H1 (cell line): ENCODE results near the gene IDI2. TPM values are rescaled to one million over a fixed set of nuclear protein-coding genes. Genes with fewer than 3 reads are reported as not detected.
A peak's percentile ranks its signal among the peaks of the same experiment; 100 is the strongest.

Source experiments
- CTCF ChIA-PET: fragments of 300-600 bp; sonication (Branson Sonifier 250); formaldehyde crosslinking; loops from one replicate; lab custom pipeline; 2021; ENCODE audit not compliant: partially characterized antibody; lab: Charles Lee
- POLR2A ChIA-PET: fragments of 300-600 bp; sonication (Branson Sonifier 250); formaldehyde crosslinking; loops from one replicate; lab custom pipeline; 2021; ENCODE audit warnings: inconsistent platforms; ENCODE audit not compliant: partially characterized antibody; lab: Charles Lee
- DNase-seq, 2 experiments: peaks; one replicate each; pipeline versions ENCODE4 v3.0.0 to v3.0.0-alpha.2; 2010 to 2022; ENCODE audit warnings: low spot score in 2 of 2, low read depth in 1 of 2, mixed read lengths in 1 of 2
- FAIRE-seq: peaks from 2 replicates; lab custom pipeline; 2011; peaks lifted over from hg19 to GRCh38; lab: Jason Lieb, UNC
- H2AFZ ChIP-seq: 2 replicates; pipeline ENCODE4 v1.8.1; 2012; ENCODE audit warnings: low read length, inconsistent platforms
- H2AK5ac ChIP-seq: 2 replicates; pipeline ENCODE4 v1.6.1; 2013; ENCODE audit warnings: low read depth, low read length
- H2BK120ac ChIP-seq: replicated peaks from 2 replicates; pipeline ENCODE3; 2013; ENCODE audit warnings: low read depth, low read length, inconsistent platforms
- H2BK12ac ChIP-seq: 2 replicates; pipeline ENCODE4 v1.6.1; 2013; ENCODE audit warnings: low read depth, low read length
- H2BK15ac ChIP-seq: 2 replicates; pipeline ENCODE4 v1.6.1; 2013; ENCODE audit warnings: low read length
- H2BK20ac ChIP-seq: 2 replicates; pipeline ENCODE4 v1.6.1; 2013; ENCODE audit warnings: low read length
- H2BK5ac ChIP-seq: 2 replicates; pipeline ENCODE4 v1.6.1; 2013; ENCODE audit warnings: low read depth, low read length
- H3K14ac ChIP-seq: 2 replicates; pipeline ENCODE4 v1.6.1; 2013; ENCODE audit warnings: inconsistent platforms; ENCODE audit not compliant: insufficient read length
- H3K18ac ChIP-seq: 2 replicates; pipeline ENCODE4 v1.6.1; 2013; ENCODE audit warnings: low read length; ENCODE audit errors: extremely low read depth
- H3K23ac ChIP-seq: 2 replicates; pipeline ENCODE4 v1.6.1; 2013; ENCODE audit warnings: inconsistent platforms; ENCODE audit not compliant: insufficient read length
- H3K23me2 ChIP-seq: 2 replicates; pipeline ENCODE4 v1.6.1; 2013; ENCODE audit warnings: low read depth, low read length
- H3K27ac ChIP-seq: 2 replicates; pipeline ENCODE4 v1.6.1; 2011; ENCODE audit warnings: low read depth, low read length, inconsistent platforms
- H3K27me3 ChIP-seq, 4 experiments: replicated peaks in 1 of 4; 1 replicate in 1 of 4; 2 replicates in 3 of 4; pipeline versions ENCODE4 v1.6.1 to v1.8.1; 2011 to 2013; ENCODE audit warnings: low read length in 3 of 4, mild to moderate bottlenecking in 3 of 4, inconsistent platforms in 2 of 4, mixed read lengths in 2 of 4, moderate library complexity in 1 of 4; ENCODE audit not compliant: control insufficient read depth in 3 of 4, insufficient read depth in 3 of 4; ENCODE audit errors: extremely low read depth in 1 of 4
- H3K36me3 ChIP-seq, 4 experiments: 2 replicates each; pipeline versions ENCODE4 v1.6.1 to v1.8.1; 2011 to 2013; ENCODE audit warnings: mild to moderate bottlenecking in 4 of 4, low read length in 3 of 4, moderate library complexity in 2 of 4, control low read depth in 1 of 4, inconsistent platforms in 1 of 4; ENCODE audit not compliant: insufficient read depth in 4 of 4, control insufficient read depth in 2 of 4
- H3K4ac ChIP-seq: replicated peaks from 2 replicates; pipeline ENCODE3; 2013; ENCODE audit warnings: low read length, low read depth, mixed read lengths, inconsistent platforms; ENCODE audit not compliant: insufficient read length
- H3K4me1 ChIP-seq, 4 experiments: replicated peaks in 1 of 4; 1 replicate in 1 of 4; 2 replicates in 3 of 4; pipeline versions ENCODE4 v1.6.1 to v1.8.1; 2011 to 2013; ENCODE audit warnings: low read length in 3 of 4, inconsistent platforms in 2 of 4, mixed read lengths in 1 of 4; ENCODE audit not compliant: insufficient read depth in 4 of 4, control insufficient read depth in 3 of 4
- H3K4me2 ChIP-seq, 2 experiments: 2 replicates each; pipeline versions ENCODE4 v1.6.1 to v1.8.1; 2011 to 2013; ENCODE audit warnings: low read depth in 2 of 2, low read length in 2 of 2, control low read depth in 1 of 2, inconsistent platforms in 1 of 2, mild to moderate bottlenecking in 1 of 2; ENCODE audit not compliant: insufficient read depth in 1 of 2
- H3K4me3 ChIP-seq, 4 experiments: fragments of 200-600, 300-600 bp in 1 of 4; sonication (generic), shearing (Covaris generic), sonication (Bioruptor Twin) in 1 of 4; 2 replicates each; pipeline versions ENCODE4 v1.5.1 to v1.8.1; 2011 to 2016; ENCODE audit warnings: low read length in 4 of 4, low read depth in 3 of 4, control low read depth in 2 of 4, inconsistent platforms in 2 of 4, mild to moderate bottlenecking in 2 of 4, mixed read lengths in 1 of 4, moderate library complexity in 1 of 4; ENCODE audit not compliant: insufficient read depth in 2 of 4; ENCODE audit errors: extremely low read depth in 1 of 4
- H3K56ac ChIP-seq: replicated peaks from 2 replicates; pipeline ENCODE3; 2013; ENCODE audit warnings: low read depth, mild to moderate bottlenecking, mixed read lengths, low read length, inconsistent platforms; ENCODE audit not compliant: insufficient read length
- H3K79me1 ChIP-seq: 2 replicates; pipeline ENCODE4 v1.6.1; 2013; ENCODE audit warnings: low read depth, low read length, control low read depth
- H3K79me2 ChIP-seq, 2 experiments: 2 replicates each; pipeline versions ENCODE4 v1.6.1 to v1.8.1; 2012 to 2013; ENCODE audit warnings: low read length in 2 of 2, mild to moderate bottlenecking in 2 of 2, inconsistent platforms in 1 of 2; ENCODE audit not compliant: insufficient read depth in 2 of 2, control insufficient read depth in 1 of 2
- H3K9ac ChIP-seq, 4 experiments: replicated peaks in 1 of 4; 1 replicate in 1 of 4; 2 replicates in 3 of 4; pipeline versions ENCODE4 v1.6.1 to v1.8.1; 2011 to 2013; ENCODE audit warnings: low read depth in 3 of 4, low read length in 3 of 4, control low read depth in 2 of 4, mild to moderate bottlenecking in 2 of 4, moderate library complexity in 2 of 4, inconsistent platforms in 1 of 4; ENCODE audit errors: extremely low read depth in 1 of 4
- H3K9me3 ChIP-seq, 2 experiments: 2 replicates each; pipeline versions ENCODE4 v1.6.1 to v1.8.1; 2012 to 2013; ENCODE audit warnings: mild to moderate bottlenecking in 2 of 2, moderate library complexity in 2 of 2, control low read depth in 1 of 2, inconsistent platforms in 1 of 2, low read depth in 1 of 2, low read length in 1 of 2, mixed read lengths in 1 of 2; ENCODE audit not compliant: insufficient read depth in 2 of 2
- H4K20me1 ChIP-seq, 2 experiments: replicated peaks in 1 of 2; 2 replicates each; pipeline versions ENCODE3 to v1.8.1; 2011 to 2013; ENCODE audit warnings: inconsistent platforms in 2 of 2, low read length in 2 of 2, mild to moderate bottlenecking in 1 of 2; ENCODE audit not compliant: insufficient read depth in 2 of 2, control insufficient read depth in 1 of 2
- H4K5ac ChIP-seq: 2 replicates; pipeline ENCODE4 v1.6.1; 2013; ENCODE audit warnings: low read length, low read depth, mixed read lengths, inconsistent platforms; ENCODE audit not compliant: insufficient read length
- H4K8ac ChIP-seq: 2 replicates; pipeline ENCODE4 v1.8.0; 2013; ENCODE audit warnings: mild to moderate bottlenecking, moderate library complexity, low read length, inconsistent platforms; ENCODE audit not compliant: insufficient read depth; ENCODE audit errors: extremely low read depth
- H4K91ac ChIP-seq: replicated peaks from 2 replicates; pipeline ENCODE3; 2013; ENCODE audit warnings: low read length, mixed read lengths, inconsistent platforms; ENCODE audit not compliant: insufficient read length
- POLR2AphosphoS5 ChIP-seq: IDR thresholded peaks from 2 replicates; pipeline ENCODE4 v1.6.1; 2011; ENCODE audit warnings: low read depth, low read length
- SIRT6 ChIP-seq: IDR thresholded peaks from one replicate; pipeline ENCODE4 v1.7.1; 2012; ENCODE audit warnings: low read length, inconsistent platforms
- WGBS, 2 experiments: shearing (Covaris generic) in 1 of 2; methylation state at CpG; one replicate each; pipeline versions ENCODE4 v1.1.6 to v1.1.7; 2013 to 2015; ENCODE audit warnings: low lambda C conversion rate in 2 of 2, mixed read lengths in 2 of 2, inconsistent platforms in 1 of 2, low coverage in 1 of 2, missing lambda C conversion rate in 1 of 2; ENCODE audit not compliant: insufficient replicate concordance in 2 of 2, insufficient coverage in 1 of 2, insufficient read length in 1 of 2; ENCODE audit errors: extremely low coverage in 1 of 2, missing lambda C conversion rate in 1 of 2; 5-methylcytosine and 5-hydroxymethylcytosine counted together
- polyA plus RNA-seq, 7 experiments: library from polyadenylated mRNA; depleted of rRNA in 3 of 7; stranded (reverse) in 5 of 7; unstranded in 2 of 7; fragments of >200 nt in 5 of 7; fragments of 200-250 nt in 2 of 7; gene quantifications; 1 replicate in 5 of 7; 2 replicates in 1 of 7; 4 replicates in 1 of 7; pipeline versions ENCODE4 v1.2.1 to v1.2.3, GENCODE V29; 2011 to 2013; ENCODE audit warnings: missing spikeins in 2 of 7, mixed read lengths in 2 of 7
- total RNA-seq: library from RNA; stranded (reverse); fragmentation: NEBNext Ultra II Directional; extraction: Animal tissue kit (Norgen Biotek cat#: 25700); gene quantifications from 2 replicates; pipeline ENCODE4 v1.2.1, GENCODE V29; 2021
- TF ChIP-seq, protein P1 (sequence below): IDR thresholded peaks from 2 replicates; pipeline ENCODE4 v1.6.1; 2011; ENCODE audit warnings: low read length, improper control_type of control experiment
- TF ChIP-seq, protein P2 (sequence below), 3 experiments: IDR thresholded peaks; 1 replicate in 2 of 3; 2 replicates in 1 of 3; pipeline versions ENCODE4 v1.5.1 to v1.6.1; 2011; ENCODE audit warnings: low read length in 3 of 3, mild to moderate bottlenecking in 3 of 3, inconsistent platforms in 2 of 3, low read depth in 1 of 3, moderate library complexity in 1 of 3; ENCODE audit not compliant: insufficient read depth in 1 of 3; ENCODE audit errors: control extremely low read depth in 1 of 3

IDI2 gene
- total and polyA plus RNA-seq, 2 of the 8 experiments (the other 6 are each of a cell fraction or from before 2014, with no cell fraction given): not detected

DNA sequence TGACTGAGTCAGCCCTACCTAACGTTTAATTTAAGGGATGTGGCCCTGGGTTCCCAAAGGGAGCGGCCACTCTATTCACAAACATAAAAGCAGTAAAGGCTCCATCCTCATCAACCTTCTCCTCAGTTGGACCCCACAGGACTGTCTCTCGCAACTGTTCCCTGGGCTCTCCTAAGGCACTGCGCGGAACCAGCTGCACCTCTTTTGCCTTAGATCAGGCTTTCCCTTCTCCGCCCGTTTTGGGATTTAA lies 38.1 kb downstream of the IDI2 start:
- peak overlapping the region; percentile 86; the same call in 1 of the 2 replicates for H3K27ac ChIP-seq
- H2BK12ac ChIP-seq: no peak overlapping the region; the same call in 1 of the 2 replicates
- H3K9me3 ChIP-seq: no peaks in the 10 kb centered on the region
- H2AK5ac ChIP-seq: no peak overlapping the region
- H2AFZ ChIP-seq: 0 out of 2 replicates have a peak overlapping the region, but pooled peaks have one; percentile 43
- ChIA-PET CTCF (interaction anchor here (0.6 to 3.5 kb wide), 4 partner anchors 15 to 140 kb away, joined by 3 to 16 read pairs (median 3); no protein-coding TSS in a partner anchor), POLR2A (interaction anchor here (0.8 to 5.7 kb wide), 18 partner anchors 10 to 87 kb away, joined by 3 to 34 read pairs (median 6); partner anchors contain the start of genes IDI1 and LARP4B)
- 9% methylated on average over 7 of the region's 7 CpGs; no CpG with 5 or more reads in 1 of the 2 experiments for WGBS, 2 experiments
- no peak overlapping the region for H2BK120ac ChIP-seq
- H3K4me3 ChIP-seq: peak overlapping the region; percentile 83 to 99 (median 93)
- H4K91ac ChIP-seq: peak overlapping the region; percentile 84
- no peak overlapping the region for H4K5ac ChIP-seq
- peak overlapping the region; percentile 38 for H3K18ac ChIP-seq
- H3K4me1 ChIP-seq: peaks cover 0 to 3% (median 1%) of the 10 kb centered on the region in 4 experiments; a peak in 3 of 7 replicates
- peak overlapping the region; percentile 69 for H3K4ac ChIP-seq
- no peak overlapping the region for H3K14ac ChIP-seq
- H3K56ac ChIP-seq: peak overlapping the region; percentile 88
- H3K23ac ChIP-seq: no peak overlapping the region
- H3K79me2 ChIP-seq: peaks cover 28 to 45% of the 10 kb centered on the region in 2 experiments
- H2BK5ac ChIP-seq: peak overlapping the region; percentile 78
- H3K79me1 ChIP-seq: peaks cover 2% of the 10 kb centered on the region; the same call in 1 of the 2 replicates
- peak overlapping the region; percentile 63 to 86 for H3K4me2 ChIP-seq
- peak overlapping the region; percentile 70 to 92 (median 82) for H3K9ac ChIP-seq
- H3K23me2 ChIP-seq: peaks cover 10% of the 10 kb centered on the region
- no peak overlapping the region for H2BK20ac ChIP-seq
- H3K36me3 ChIP-seq: peaks cover 0 to 3% (median 1%) of the 10 kb centered on the region in 4 experiments; a peak in 4 of 8 replicates
- H4K20me1 ChIP-seq: peaks cover 4 to 7% of the 10 kb centered on the region in 2 experiments
- no peak for FAIRE-seq
- H2BK15ac ChIP-seq: no peak overlapping the region
- H3K27me3 ChIP-seq: no peaks in the 10 kb centered on the region
- DNase-seq: no peak
- peak overlapping the region; percentile 95 for H4K8ac ChIP-seq
- TF ChIP-seq, protein P1, sequence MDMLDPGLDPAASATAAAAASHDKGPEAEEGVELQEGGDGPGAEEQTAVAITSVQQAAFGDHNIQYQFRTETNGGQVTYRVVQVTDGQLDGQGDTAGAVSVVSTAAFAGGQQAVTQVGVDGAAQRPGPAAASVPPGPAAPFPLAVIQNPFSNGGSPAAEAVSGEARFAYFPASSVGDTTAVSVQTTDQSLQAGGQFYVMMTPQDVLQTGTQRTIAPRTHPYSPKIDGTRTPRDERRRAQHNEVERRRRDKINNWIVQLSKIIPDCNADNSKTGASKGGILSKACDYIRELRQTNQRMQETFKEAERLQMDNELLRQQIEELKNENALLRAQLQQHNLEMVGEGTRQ: no peak
- 0 out of 2 replicates have a peak, but pooled peaks have one; percentile 5 for TF ChIP-seq POLR2AphosphoS5
- TF ChIP-seq, protein P2, sequence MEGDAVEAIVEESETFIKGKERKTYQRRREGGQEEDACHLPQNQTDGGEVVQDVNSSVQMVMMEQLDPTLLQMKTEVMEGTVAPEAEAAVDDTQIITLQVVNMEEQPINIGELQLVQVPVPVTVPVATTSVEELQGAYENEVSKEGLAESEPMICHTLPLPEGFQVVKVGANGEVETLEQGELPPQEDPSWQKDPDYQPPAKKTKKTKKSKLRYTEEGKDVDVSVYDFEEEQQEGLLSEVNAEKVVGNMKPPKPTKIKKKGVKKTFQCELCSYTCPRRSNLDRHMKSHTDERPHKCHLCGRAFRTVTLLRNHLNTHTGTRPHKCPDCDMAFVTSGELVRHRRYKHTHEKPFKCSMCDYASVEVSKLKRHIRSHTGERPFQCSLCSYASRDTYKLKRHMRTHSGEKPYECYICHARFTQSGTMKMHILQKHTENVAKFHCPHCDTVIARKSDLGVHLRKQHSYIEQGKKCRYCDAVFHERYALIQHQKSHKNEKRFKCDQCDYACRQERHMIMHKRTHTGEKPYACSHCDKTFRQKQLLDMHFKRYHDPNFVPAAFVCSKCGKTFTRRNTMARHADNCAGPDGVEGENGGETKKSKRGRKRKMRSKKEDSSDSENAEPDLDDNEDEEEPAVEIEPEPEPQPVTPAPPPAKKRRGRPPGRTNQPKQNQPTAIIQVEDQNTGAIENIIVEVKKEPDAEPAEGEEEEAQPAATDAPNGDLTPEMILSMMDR (IDR thresholded peaks at IDR 0.05; ENCODE audit: control extremely low read depth in 1 of 3, insufficient read depth in 1 of 3, low read depth in 1 of 3, low read length in 3 of 3): no peak
- no peak for TF ChIP-seq SIRT6
